HG03108 (cell line): Measurements from ENCODE around the gene ABT1.
A peak's percentile ranks its signal among the peaks of the same experiment; 100 is the strongest.

ENCODE experiments used
- ATAC-seq: cut with Tn5 transposase; IDR thresholded peaks from one replicate; pipeline ENCODE4 v1.9.1; 2021; ENCODE audit warnings: moderate library complexity; ENCODE audit not compliant: unreplicated experiment

ABT1 gene

DNA sequence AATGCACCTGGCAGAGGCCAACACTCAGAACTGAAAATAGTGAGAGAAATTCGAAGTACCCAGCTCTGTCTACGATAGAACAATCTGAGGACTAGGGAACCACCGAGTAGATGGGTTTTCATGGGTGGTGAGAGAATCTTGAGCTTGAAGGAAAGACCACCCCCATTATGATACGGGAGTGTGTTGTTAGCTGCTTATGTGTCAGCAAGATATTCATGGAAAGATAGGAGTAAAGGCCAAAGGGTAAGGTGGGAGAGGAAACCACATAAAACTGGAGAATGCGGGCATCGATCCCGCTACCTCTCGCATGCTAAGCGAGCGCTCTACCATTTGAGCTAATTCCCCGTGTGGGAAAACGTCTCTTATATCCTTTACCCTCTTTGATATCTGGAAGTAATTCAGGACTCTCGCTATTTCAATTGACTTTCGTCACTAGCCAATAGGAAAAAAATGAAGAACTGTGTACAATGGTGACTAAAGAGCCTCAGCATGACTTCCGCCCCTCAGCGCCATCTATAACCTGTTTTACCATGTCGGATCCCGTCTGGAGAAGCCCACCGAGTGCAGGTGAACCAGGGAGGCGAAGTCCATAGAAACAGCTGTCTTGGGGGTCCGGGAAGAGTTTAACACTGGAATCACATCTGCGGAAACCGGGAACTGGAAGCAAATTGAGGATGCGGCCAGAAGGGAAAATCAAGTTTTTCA lies 25.0 kb upstream of the ABT1 start:
- no peak for ATAC-seq

- ATAC-seq, result no peak
These were observed 21.2 kb upstream of the ABT1 start for GRCh38 chr6:26575494-26575939.

- no peak for ATAC-seq
These were observed 20.3 kb upstream of the ABT1 start for GRCh38 chr6:26576407-26576843.

DNA sequence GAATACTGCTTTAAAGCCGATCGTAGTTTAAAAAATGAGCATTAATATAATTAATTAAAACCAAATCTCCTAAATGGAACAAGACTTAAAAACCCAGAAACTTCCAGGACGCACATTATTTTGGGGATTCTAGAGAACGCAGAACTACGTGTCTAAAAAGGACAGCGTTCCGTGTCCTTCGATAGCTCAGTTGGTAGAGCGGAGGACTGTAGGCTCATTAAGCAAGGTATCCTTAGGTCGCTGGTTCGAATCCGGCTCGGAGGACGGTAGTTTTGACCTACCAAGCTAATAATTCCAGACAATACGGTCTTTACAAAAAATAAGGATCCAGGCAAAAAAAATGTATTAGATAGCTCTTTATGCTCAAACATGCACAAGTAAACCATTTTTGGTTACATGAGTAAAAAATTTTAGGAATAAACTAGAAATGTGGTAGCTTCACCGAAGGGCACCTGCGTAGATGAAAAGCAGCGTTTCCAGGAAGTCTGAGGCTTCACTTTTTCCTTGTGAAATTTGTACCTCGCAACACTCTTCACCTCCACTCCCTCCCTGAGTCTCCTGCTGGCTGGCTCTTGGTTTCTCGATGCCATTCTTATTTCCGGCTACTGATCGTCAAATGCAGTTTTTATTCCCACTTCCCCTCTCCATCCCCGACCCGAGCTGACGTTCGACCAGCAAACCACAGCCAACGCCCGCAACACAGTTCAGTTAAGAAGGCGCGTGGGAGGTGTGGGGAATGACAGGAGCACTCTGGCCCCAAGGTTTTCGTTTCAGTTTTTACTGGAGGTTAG lies 19.6 kb upstream of the ABT1 start:
- no peak for ATAC-seq

- ATAC-seq, result no peak
These were observed 19.1 kb upstream of the ABT1 start for GRCh38 chr6:26577720-26578072.

DNA sequence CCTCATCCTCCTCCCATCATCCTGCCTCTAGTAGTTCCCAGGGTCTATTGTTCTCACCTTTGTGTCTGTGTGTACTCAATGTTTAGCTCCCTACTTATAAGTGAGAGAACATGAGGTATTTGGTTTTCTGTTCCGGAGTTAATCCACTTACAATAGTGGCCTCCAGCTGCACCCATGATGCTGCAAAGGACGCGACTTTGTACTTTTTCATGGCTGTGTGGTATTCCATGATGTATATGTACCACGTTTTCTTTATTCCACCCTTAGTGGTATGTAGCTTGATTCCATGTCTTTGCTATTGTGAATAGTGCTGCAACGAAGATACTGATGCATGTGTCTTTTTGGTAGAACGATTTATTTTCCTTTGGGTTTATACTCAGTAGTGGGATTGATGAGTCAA lies 18.5 kb upstream of the ABT1 start:
- no peak for ATAC-seq

GRCh38 chr6:26578741-26579140 lies 18.0 kb upstream of the ABT1 start:
- ATAC-seq, result no peak

- ATAC-seq, result no peak
These were observed 15.4 kb upstream of the ABT1 start for GRCh38 chr6:26581164-26581915.

GRCh38 chr6:26588965-26589364 lies 7.8 kb upstream of the ABT1 start:
- no peak for ATAC-seq

- no peak for ATAC-seq
These were observed 4.1 kb upstream of the ABT1 start for GRCh38 chr6:26592649-26593048.

- no peak for ATAC-seq
These were observed 3.2 kb upstream of the ABT1 start for GRCh38 chr6:26593278-26594130.

DNA sequence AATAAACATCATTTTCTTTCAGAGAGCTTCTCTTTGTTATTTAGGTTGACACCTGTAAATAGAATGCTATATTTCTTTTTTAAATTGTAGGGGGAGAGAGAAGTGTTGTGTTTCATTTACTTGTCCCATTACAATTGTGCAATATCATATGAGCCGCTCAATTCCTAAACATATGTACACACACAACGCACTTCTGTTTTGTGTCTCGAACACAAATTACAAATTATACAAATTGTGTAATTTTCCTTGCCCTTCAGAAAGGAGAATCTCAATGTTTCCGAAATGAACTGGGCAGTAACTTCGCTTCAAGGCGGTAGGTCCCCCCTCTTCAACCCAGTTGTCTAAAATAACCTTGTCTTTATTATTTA lies 2.6 kb upstream of the ABT1 start:
- ATAC-seq, result no peak

- ATAC-seq, result no peak
These were observed 1.8 kb upstream of the ABT1 start for GRCh38 chr6:26594730-26595632.

DNA sequence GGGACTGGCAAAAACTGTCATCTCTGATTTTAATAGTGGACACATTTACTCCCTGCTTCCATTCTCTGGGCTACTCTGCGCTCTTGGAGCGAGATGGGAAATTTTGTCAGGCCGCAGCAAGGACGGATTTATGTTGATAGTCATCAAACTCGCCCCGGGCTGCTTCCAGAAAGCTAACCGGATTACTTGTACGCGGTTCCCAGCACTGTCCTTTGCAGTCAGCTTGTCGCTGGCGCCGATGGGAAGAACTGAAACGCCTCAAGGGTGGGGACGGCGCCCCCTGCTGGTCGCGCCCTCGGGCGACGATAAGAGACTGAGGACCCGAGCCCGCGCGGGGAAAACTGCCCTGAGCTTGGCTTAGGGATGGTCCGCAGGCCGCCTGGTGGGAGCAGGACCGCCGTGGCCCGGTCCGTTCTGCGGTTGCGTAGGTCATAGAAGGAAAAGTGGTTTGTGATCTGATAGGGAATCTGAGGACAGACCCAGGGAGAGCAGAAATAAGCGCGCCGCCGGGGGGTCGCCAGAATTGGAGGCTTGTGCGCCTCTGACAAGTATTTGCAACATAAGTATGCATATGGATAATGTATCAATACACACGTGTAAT lies 984 bp upstream of the ABT1 start:
- ATAC-seq, result peak; percentile 78

- no peak for ATAC-seq
These were observed 625 bp downstream of the ABT1 start for GRCh38 chr6:26597389-26597766.

GRCh38 chr6:26597821-26598220 lies 1.1 kb downstream of the ABT1 start:
- ATAC-seq, result no peak

DNA sequence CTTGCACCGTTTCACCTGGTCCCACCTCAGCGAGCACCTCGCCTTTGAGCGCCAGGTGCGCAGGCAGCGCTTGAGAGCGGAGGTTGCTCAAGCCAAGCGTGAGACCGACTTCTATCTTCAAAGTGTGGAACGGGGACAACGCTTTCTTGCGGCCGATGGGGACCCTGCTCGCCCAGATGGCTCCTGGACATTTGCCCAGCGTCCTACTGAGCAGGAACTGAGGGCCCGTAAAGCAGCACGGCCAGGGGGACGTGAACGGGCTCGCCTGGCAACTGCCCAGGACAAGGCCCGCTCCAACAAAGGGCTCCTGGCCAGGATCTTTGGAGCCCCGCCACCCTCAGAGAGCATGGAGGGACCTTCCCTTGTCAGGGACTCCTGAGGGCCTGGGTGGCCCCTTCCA lies 1.5 kb downstream of the ABT1 start:
- ATAC-seq, result no peak

- ATAC-seq, result no peak
These were observed 2.4 kb downstream of the ABT1 start for GRCh38 chr6:26599134-26599533.

DNA sequence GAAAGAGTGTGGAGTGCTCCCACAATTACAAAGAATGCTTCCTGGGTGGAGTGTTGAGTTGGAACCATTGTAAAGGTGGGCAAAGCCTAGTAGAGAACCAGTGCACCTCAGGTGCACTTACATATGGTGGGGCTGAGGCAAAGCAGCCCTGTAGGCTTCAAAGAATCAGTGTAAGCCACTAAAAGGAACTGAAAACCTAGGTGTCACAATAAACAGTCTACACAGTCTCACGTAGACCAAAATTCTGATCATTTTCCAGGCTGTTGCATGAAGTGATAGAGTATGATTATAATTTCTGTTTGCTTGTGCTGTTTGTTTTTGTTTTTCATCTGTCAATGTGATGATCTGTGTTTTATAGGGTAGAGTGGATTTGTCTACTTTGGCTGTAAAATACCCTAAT lies 2.8 kb downstream of the ABT1 start:
- no peak for ATAC-seq

DNA sequence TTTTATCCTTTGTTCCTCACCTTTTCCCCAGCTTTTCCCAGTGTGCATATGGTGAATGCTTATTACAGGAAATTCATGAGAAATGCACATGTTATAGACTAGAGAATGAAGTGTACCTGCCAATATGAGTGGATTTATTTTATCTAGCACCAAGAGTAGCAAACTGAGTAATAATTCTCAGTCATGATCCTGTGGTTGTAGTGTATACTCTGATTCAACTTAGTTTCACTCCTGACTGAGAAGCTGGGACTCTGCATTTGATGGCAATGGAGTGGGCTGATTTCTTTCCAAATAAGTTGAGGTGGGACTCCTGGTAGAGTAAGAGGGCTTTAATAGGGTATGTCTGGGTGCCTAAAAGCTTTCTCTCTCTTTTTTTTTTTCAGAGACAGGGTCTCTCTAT lies 4.0 kb downstream of the ABT1 start:
- no peak for ATAC-seq
